ENCODE data around the gene PPM1M.

GRCh38 chr3:52225452-52226228 lies 19.9 kb upstream of the PPM1M start, which contains the start of gene TLR9:
- TF ChIP-seq EZH2 (IDR thresholded peaks at IDR 0.05; ENCODE audit: borderline replicate concordance, insufficient read depth, low read length, poor library complexity, severe bottlenecking) (no peak), POLR2AphosphoS5 (IDR thresholded peaks at IDR 0.05) (no peak), RAD21 (conservative IDR thresholded peaks at IDR 0.05) (no peak), SMC3 (conservative IDR thresholded peaks at IDR 0.05; ENCODE audit: poor library complexity) (no peak)
- TF ChIP-seq, protein P1, sequence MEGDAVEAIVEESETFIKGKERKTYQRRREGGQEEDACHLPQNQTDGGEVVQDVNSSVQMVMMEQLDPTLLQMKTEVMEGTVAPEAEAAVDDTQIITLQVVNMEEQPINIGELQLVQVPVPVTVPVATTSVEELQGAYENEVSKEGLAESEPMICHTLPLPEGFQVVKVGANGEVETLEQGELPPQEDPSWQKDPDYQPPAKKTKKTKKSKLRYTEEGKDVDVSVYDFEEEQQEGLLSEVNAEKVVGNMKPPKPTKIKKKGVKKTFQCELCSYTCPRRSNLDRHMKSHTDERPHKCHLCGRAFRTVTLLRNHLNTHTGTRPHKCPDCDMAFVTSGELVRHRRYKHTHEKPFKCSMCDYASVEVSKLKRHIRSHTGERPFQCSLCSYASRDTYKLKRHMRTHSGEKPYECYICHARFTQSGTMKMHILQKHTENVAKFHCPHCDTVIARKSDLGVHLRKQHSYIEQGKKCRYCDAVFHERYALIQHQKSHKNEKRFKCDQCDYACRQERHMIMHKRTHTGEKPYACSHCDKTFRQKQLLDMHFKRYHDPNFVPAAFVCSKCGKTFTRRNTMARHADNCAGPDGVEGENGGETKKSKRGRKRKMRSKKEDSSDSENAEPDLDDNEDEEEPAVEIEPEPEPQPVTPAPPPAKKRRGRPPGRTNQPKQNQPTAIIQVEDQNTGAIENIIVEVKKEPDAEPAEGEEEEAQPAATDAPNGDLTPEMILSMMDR (IDR thresholded peaks at IDR 0.05; ENCODE audit: poor library complexity, severe bottlenecking), result no peak
